ENCODE results near the gene DTX3. TPM values are rescaled to one million over a fixed set of nuclear protein-coding genes. Genes with fewer than 3 reads are reported as not detected.
"Not testable (repeated sequence)": the region's sequence is repeated elsewhere in the genome, so short reads cannot be mapped to it uniquely, and the experiment has no call there.

DTX3 gene
- total RNA-seq, 4 donors from 2014 or later = 4.2 to 15.7 (median 11.5) TPM

GRCh38 chr12:57637364-57637763, 32.7 kb downstream of the DTX3 start:
- Histone ChIP-seq H3K36me3 (no peaks in the 10 kb centered on the region), H3K27me3 (no peaks in the 10 kb centered on the region), H3K9me3 (no peaks in the 10 kb centered on the region), H3K4me3 (no peak overlapping the region), H3K4me1 (peaks cover 0 to 11% (median 9%) of the 10 kb centered on the region in 4 donors), H3K27ac (no peak overlapping the region)
- DNase-seq = no peak
- TF ChIP-seq POLR2A (IDR thresholded peaks at IDR 0.05) (no peak), CTCF (IDR thresholded peaks at IDR 0.05) (no peak)

GRCh38 chr12:57638096-57638495, 33.5 kb downstream of the DTX3 start:
- H3K27me3 ChIP-seq = no peaks in the 10 kb centered on the region
- TF ChIP-seq CTCF (IDR thresholded peaks at IDR 0.05) (no peak), POLR2A (IDR thresholded peaks at IDR 0.05) (no peak)
- H3K4me3 ChIP-seq = no peak overlapping the region

GRCh38 chr12:57640175-57641042, 35.8 kb downstream of the DTX3 start:
- no peaks in the 10 kb centered on the region for H3K36me3 ChIP-seq
- no peaks in the 10 kb centered on the region for H3K27me3 ChIP-seq
- no peak for TF ChIP-seq POLR2A (IDR thresholded peaks at IDR 0.05)
- TF ChIP-seq CTCF (IDR thresholded peaks at IDR 0.05) = no peak
- H3K4me1 ChIP-seq = no peaks in the 10 kb centered on the region
- no peak for DNase-seq
- no peaks in the 10 kb centered on the region for H3K9me3 ChIP-seq
- H3K4me3 ChIP-seq = no peak overlapping the region
- no peak overlapping the region for H3K27ac ChIP-seq

More at GRCh38 chr12:57638096-57638495, 33.5 kb downstream of the DTX3 start:
- Histone ChIP-seq H3K27ac (no peak overlapping the region), H3K4me1 (peaks cover 0 to 4% (median 2%) of the 10 kb centered on the region in 4 donors), H3K9me3 (no peaks in the 10 kb centered on the region), H3K36me3 (no peaks in the 10 kb centered on the region)
- no peak for DNase-seq

GRCh38 chr12:57641699-57642442, 37.2 kb downstream of the DTX3 start:
- Histone ChIP-seq H3K36me3 (no peaks in the 10 kb centered on the region), H3K4me3 (no peak overlapping the region), H3K27me3 (no peaks in the 10 kb centered on the region), H3K9me3 (peaks cover 0 to 8% (median 0%) of the 10 kb centered on the region in 4 donors), H3K27ac (no peak overlapping the region), H3K4me1 (no peaks in the 10 kb centered on the region)
- DNase-seq = no peak
- TF ChIP-seq CTCF (IDR thresholded peaks at IDR 0.05) = no peak
- no peak for TF ChIP-seq POLR2A (IDR thresholded peaks at IDR 0.05)

- H3K4me3 ChIP-seq, H3K27ac ChIP-seq, DNase-seq, H3K4me1 ChIP-seq, H3K27me3 ChIP-seq, H3K9me3 ChIP-seq, H3K36me3 ChIP-seq: not testable (repeated sequence)
Measured at GRCh38 chr12:57645990-57646658, 41.5 kb downstream of the DTX3 start.

- H3K9me3 ChIP-seq, H3K27me3 ChIP-seq, H3K36me3 ChIP-seq, H3K27ac ChIP-seq, DNase-seq, H3K4me1 ChIP-seq, H3K4me3 ChIP-seq: not testable (repeated sequence)
Measured at GRCh38 chr12:57646659-57647049, 42.0 kb downstream of the DTX3 start.
